Karpas-422 (cell line): Measurements from ENCODE around the gene PRAC1. TPM values are rescaled to one million over a fixed set of nuclear protein-coding genes. Genes with fewer than 3 reads are reported as not detected.

Experiments used
- small RNA-seq: library from RNA; depleted of rRNA; stranded (forward); fragments of <200 nt; gene quantifications from one replicate; pipeline ENCODE3, GENCODE V24; 2014
- total RNA-seq: library from RNA; depleted of rRNA; stranded (reverse); fragments of >200 nt; shearing (Covaris generic); gene quantifications from 2 replicates; pipeline ENCODE4 v1.2.3, GENCODE V29; 2014; ENCODE audit warnings: low replicate concordance; rRNA removed

Gene PRAC1
- total RNA-seq, 1 experiment from 2014 or later, result not detected

Small RNA genes within 50 kb of the gene (small RNA-seq; reads per million reads assigned to genes)
- not detected for gene AC091179.2
- gene COX6B1P2, result not detected
- gene MIR3185, result not detected
- gene RF02132, result not detected
- gene RF02133, result not detected
- not detected for gene RN7SL125P

Other genes starting within 250 kb of the PRAC1 start
- not detected in 2 replicates for gene HOXB1, start 191.5 kb downstream of the PRAC1 start, total RNA-seq
- gene HOXB2, start 177.4 kb downstream of the PRAC1 start, total RNA-seq, result not detected in 2 replicates
- gene HOXB4, start 144.2 kb downstream of the PRAC1 start, total RNA-seq, result 4.3 and 6.6 TPM in 2 replicates
- 0.97 and 6.6 TPM in 2 replicates for gene HOXB3, start 132.3 kb downstream of the PRAC1 start, total RNA-seq
- gene HOXB5, start 128.7 kb downstream of the PRAC1 start, total RNA-seq, result not detected in 2 replicates
- gene HOXB6, start 117.5 kb downstream of the PRAC1 start, total RNA-seq, result 0.48 and 0.65 TPM in 2 replicates
- gene HOXB7, start 111.5 kb downstream of the PRAC1 start, total RNA-seq, result 9.7 and 12.1 TPM in 2 replicates
- 4.2 TPM in 1 of 2 replicates, not detected in the other for gene HOXB8, start 107.2 kb downstream of the PRAC1 start, total RNA-seq
- 0.82 and 3.1 TPM in 2 replicates for gene HOXB9, start 96.2 kb downstream of the PRAC1 start, total RNA-seq
- not detected in 2 replicates for gene PRAC2, start 667 bp upstream of the PRAC1 start, total RNA-seq
- gene HOXB13, start 6.2 kb upstream of the PRAC1 start, total RNA-seq, result not detected in 2 replicates
- not detected in 2 replicates for gene TTLL6, start 94.7 kb upstream of the PRAC1 start, total RNA-seq
- gene CALCOCO2, start 108.5 kb upstream of the PRAC1 start, total RNA-seq, result 21.8 and 29.7 TPM in 2 replicates
- gene ATP5MC1, start 170.3 kb upstream of the PRAC1 start, total RNA-seq, result 120 and 167 TPM in 2 replicates
- 43.8 and 47.1 TPM in 2 replicates for gene UBE2Z, start 185.9 kb upstream of the PRAC1 start, total RNA-seq
- gene SNF8, start 222.3 kb upstream of the PRAC1 start, total RNA-seq, result 56.0 and 165 TPM in 2 replicates
- gene GIP, start 246.1 kb upstream of the PRAC1 start, total RNA-seq, result not detected in 2 replicates